ENCODE data around the gene MOBP. TPM values are rescaled to one million over a fixed set of nuclear protein-coding genes. Genes with fewer than 3 reads are reported as not detected.

MOBP gene, protein sequence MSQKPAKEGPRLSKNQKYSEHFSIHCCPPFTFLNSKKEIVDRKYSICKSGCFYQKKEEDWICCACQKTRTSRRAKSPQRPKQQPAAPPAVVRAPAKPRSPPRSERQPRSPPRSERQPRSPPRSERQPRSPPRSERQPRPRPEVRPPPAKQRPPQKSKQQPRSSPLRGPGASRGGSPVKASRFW
- total RNA-seq (2022; extraction: Qiagen RNA extraction; ENCODE audit: low read depth): 0.02 to 0.28 TPM (median 0.07 TPM) in 3 of 5 replicates, not detected in the others

DNA sequence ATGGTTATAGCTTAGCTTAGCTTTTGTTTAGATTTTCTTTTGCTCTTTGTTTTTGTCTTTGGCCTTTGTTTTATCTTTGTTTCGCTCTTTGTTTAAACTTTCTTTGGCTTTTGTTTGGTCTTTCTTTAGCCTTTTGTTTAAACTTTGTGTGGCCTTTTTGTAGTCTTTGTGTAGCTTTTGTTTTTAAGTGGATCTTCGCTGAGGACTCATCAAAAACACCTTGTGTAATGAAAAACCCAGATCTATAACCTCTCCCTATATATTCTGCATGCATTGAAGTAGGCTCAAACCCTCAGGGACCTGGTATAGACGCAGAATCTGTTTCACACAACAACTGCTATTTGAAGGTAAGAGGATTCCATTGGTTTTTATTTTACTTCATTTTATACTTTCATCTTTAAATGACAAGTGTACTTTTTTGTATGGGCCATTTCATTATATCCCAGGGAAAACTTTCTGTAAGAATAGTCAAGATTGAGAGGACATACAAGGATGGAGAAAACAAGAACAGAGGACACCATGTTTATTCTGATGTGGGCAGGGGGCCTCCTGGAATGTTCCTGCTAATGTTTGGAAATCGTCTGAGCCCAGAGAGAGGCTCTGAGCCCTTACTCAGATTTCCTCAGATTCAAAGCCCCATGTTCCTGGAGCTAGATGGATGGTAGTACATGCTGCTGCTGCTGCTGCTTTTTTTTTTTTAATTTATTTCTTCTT is at the start of gene MOBP:
MOBP (plus strand) TSS at position 287 of the 714 bp plus-strand sequence. CDS start 34,390 bp downstream, outside the sequence.

Other genes with a start within 250 kb of the MOBP start
- 0.09 to 0.25 TPM in 2 of 5 replicates, not detected in the others for gene CX3CR1, start 187.6 kb upstream of the MOBP start, total RNA-seq (2022; extraction: Qiagen RNA extraction; ENCODE audit: low read depth)
- gene CCR8, start 138.0 kb upstream of the MOBP start, total RNA-seq (2022; extraction: Qiagen RNA extraction; ENCODE audit: low read depth): not detected in 5 replicates
- 38.7 to 45.9 TPM (median 41.3 TPM) in 5 replicates for gene SLC25A38, start 84.3 kb upstream of the MOBP start, total RNA-seq (2022; extraction: Qiagen RNA extraction; ENCODE audit: low read depth)
- gene RPSA, start 61.0 kb upstream of the MOBP start, total RNA-seq (2022; extraction: Qiagen RNA extraction; ENCODE audit: low read depth): 2,531 to 2,802 TPM (median 2,627 TPM) in 5 replicates

Measured in A549 treated with DMSO at 1 μM for 4 hours (cell line).